Thoracic aorta (tissue), 2 donors: ENCODE measurements around the gene HRG. TPM values are rescaled to one million over a fixed set of nuclear protein-coding genes. Genes with fewer than 3 reads are reported as not detected.

ENCODE experiments used
- ATAC-seq: fragments of 150-250 bp; one replicate; pipeline ENCODE4 v1.8.0; 2017; ENCODE audit warnings: low read depth; ENCODE audit not compliant: insufficient number of reproducible peaks, low FRiP score
- DNase-seq: peaks from one replicate; pipeline ENCODE4 v3.0.0-alpha.2; 2020; ENCODE audit warnings: low spot score
- H3K27ac ChIP-seq, 2 donors: fragments of 200-600 bp; sonication (generic); 1 replicate in 1 of 2; 2 replicates in 1 of 2; pipeline ENCODE4 v1.5.1; 2016; ENCODE audit warnings: mild to moderate bottlenecking in 2 of 2, moderate library complexity in 2 of 2
- H3K27me3 ChIP-seq: fragments of 200-600 bp; sonication (generic); replicated peaks from 2 replicates; pipeline ENCODE4 v1.6.0; 2016; ENCODE audit warnings: mild to moderate bottlenecking; ENCODE audit not compliant: insufficient read depth
- H3K36me3 ChIP-seq: fragments of 200-600 bp; sonication (generic); one replicate; pipeline ENCODE4 v1.5.1; 2016
- H3K4me1 ChIP-seq, 2 donors: fragments of 200-600 bp; sonication (generic); 1 replicate in 1 of 2; 2 replicates in 1 of 2; pipeline versions ENCODE4 v1.5.1 to v1.6.0; 2016; ENCODE audit warnings: low read depth in 2 of 2, mild to moderate bottlenecking in 1 of 2; ENCODE audit not compliant: control insufficient read depth in 1 of 2
- H3K4me3 ChIP-seq: fragments of 200-600 bp; sonication (generic); 2 replicates; pipeline ENCODE4 v1.5.1; 2016; ENCODE audit warnings: mild to moderate bottlenecking
- H3K9me3 ChIP-seq: fragments of 200-600 bp; sonication (generic); 2 replicates; pipeline ENCODE4 v1.5.1; 2016
- total RNA-seq, 2 donors: library from RNA; depleted of rRNA; stranded (reverse); fragments of >200 nt; gene quantifications; one replicate each; pipeline versions ENCODE4 v1.1.0 to v1.2.3, GENCODE V29; 2016
- TF ChIP-seq, protein P1 (sequence below): fragments of 200-600 bp; sonication (generic); IDR thresholded peaks from one replicate; pipeline ENCODE4 v1.5.1; 2019; ENCODE audit warnings: antibody characterized with exemption

Gene HRG, protein sequence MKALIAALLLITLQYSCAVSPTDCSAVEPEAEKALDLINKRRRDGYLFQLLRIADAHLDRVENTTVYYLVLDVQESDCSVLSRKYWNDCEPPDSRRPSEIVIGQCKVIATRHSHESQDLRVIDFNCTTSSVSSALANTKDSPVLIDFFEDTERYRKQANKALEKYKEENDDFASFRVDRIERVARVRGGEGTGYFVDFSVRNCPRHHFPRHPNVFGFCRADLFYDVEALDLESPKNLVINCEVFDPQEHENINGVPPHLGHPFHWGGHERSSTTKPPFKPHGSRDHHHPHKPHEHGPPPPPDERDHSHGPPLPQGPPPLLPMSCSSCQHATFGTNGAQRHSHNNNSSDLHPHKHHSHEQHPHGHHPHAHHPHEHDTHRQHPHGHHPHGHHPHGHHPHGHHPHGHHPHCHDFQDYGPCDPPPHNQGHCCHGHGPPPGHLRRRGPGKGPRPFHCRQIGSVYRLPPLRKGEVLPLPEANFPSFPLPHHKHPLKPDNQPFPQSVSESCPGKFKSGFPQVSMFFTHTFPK
- not detected for total RNA-seq

DNA sequence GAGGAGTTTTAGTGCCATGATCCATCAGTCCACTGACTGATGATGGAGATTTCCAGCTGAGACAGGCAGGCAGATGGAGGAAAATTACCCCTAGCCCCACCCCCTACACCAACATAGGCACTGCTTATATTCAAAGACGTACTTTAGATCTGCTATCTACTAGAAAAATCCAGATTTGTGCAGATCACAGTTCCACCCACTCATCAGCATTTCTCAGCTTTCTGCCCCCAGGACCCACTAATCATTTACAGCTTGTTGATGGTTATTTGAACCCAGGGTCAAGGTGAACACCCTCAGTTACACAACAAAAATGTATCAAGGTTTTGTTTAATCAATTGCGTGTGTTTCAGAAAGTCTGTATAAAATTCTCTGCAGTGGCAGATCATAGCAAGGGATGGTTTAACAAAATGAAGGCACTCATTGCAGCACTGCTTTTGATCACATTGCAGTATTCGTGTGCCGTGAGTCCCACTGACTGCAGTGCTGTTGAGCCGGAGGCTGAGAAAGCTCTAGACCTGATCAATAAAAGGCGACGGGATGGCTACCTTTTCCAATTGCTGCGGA is at the start of gene HRG:
Gene HRG, plus strand, starts transcription at position 390 of the 564 bp plus-strand sequence. Its CDS starts 18 bp downstream, at position 408.
- DNase-seq: no peak
- Histone ChIP-seq H3K9me3 (no peaks in the 10 kb centered on the region), H3K36me3 (no peaks in the 10 kb centered on the region), H3K27ac (no peak within 1 kb of the TSS), H3K27me3 (no peaks in the 10 kb centered on the region), H3K4me1 (peaks cover 0 to 4% of the 10 kb centered on the region in 2 donors), H3K4me3 (no peak within 1 kb of the TSS)
- TF ChIP-seq, protein P1, sequence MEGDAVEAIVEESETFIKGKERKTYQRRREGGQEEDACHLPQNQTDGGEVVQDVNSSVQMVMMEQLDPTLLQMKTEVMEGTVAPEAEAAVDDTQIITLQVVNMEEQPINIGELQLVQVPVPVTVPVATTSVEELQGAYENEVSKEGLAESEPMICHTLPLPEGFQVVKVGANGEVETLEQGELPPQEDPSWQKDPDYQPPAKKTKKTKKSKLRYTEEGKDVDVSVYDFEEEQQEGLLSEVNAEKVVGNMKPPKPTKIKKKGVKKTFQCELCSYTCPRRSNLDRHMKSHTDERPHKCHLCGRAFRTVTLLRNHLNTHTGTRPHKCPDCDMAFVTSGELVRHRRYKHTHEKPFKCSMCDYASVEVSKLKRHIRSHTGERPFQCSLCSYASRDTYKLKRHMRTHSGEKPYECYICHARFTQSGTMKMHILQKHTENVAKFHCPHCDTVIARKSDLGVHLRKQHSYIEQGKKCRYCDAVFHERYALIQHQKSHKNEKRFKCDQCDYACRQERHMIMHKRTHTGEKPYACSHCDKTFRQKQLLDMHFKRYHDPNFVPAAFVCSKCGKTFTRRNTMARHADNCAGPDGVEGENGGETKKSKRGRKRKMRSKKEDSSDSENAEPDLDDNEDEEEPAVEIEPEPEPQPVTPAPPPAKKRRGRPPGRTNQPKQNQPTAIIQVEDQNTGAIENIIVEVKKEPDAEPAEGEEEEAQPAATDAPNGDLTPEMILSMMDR: no peak
- no peak for ATAC-seq

DNA sequence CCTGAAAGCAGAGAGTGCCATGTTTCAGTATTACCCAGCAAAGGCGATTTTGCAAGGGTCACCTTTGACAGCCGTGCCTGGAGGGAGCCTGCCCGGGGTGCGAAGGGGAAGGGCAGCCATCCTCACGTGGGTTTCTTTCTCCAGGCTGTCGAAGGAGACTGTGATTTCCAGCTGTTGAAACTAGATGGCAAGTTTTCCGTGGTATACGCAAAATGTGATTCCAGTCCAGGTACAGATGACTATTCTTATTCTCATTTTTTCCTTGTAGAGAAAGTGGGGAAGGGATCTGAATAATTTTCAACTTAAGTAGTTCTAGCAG is 49.6 kb upstream of the HRG start:
- Histone ChIP-seq H3K36me3 (no peaks in the 10 kb centered on the region), H3K4me1 (peaks cover 0 to 3% of the 10 kb centered on the region in 2 donors), H3K27me3 (no peaks in the 10 kb centered on the region), H3K27ac (no peak overlapping the region), H3K4me3 (no peak overlapping the region), H3K9me3 (no peaks in the 10 kb centered on the region)
- TF ChIP-seq, protein P1: no peak
- no peak for DNase-seq
- no peak for ATAC-seq

DNA sequence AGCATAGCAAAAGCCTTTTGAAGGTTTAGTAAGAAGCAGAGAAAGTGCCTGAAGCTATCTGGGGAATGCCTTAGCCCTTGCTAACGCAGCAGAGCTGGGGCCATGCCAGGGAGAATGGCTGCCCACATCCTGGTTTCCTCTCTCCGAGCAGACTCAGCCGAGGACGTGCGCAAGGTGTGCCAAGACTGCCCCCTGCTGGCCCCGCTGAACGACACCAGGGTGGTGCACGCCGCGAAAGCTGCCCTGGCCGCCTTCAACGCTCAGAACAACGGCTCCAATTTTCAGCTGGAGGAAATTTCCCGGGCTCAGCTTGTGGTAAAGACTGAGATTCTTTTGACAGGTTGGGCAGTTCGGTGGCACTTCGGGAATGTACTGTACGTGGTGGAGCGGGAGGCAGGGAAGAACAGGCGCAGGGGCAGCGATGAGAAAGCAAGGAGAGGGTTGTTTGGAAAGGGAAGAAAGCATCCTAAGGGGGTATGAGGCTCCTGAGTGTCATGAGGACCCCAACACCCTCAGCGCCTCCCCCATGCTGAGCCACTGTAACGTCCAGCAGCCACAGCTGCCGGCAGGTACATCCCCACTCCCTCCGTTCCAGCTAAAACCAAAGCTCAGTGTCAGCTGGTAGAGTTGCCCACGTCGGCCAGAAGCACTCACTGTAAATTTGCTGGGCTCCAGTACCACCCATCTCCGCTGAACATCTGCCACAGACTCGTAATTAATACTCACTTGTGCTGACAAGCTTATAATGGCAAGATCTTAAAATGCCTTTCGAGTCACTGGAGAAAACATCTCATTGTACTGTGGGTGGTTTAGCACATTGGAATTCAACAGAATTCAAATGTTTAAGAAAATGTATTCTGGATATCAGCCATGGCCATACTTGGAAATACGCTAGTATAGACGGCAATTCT is 48.5 kb upstream of the HRG start:
- Histone ChIP-seq H3K4me3 (peak overlapping the region; percentile 55), H3K9me3 (no peaks in the 10 kb centered on the region), H3K27me3 (no peaks in the 10 kb centered on the region), H3K36me3 (no peaks in the 10 kb centered on the region), H3K27ac (no peak overlapping the region), H3K4me1 (peaks cover 0 to 3% of the 10 kb centered on the region in 2 donors)
- TF ChIP-seq, protein P1: peak; percentile 86
- peak; percentile 74 for ATAC-seq
- DNase-seq: peak; percentile 71

DNA sequence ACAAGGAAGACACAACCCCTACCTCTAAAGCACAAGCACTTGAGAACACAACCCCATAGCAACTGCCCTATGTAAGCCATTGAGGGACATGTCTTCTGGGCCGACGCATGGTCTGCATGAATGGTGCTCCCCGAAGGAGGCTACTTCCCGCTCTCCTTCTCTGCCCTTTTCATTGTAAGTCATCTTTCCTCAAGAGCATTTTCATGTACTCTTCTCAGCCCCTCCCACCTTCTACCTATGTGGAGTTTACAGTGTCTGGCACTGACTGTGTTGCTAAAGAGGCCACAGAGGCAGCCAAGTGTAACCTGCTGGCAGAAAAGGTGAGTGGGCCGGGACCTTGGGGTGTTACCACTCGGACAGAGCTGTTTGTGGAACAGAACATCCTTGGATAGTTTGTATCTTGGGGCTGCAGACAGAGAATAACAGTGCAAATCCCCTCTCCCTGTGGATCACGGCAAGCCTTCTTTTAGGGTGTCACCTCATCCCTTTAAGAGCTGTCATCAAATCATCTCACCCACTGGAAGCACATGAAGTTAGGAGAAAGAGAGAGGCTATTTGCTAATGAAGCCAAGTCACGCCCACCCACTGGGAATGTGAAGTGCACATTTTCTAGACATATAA is 47.4 kb upstream of the HRG start:
- ATAC-seq: no peak
- no peaks in the 10 kb centered on the region for H3K27me3 ChIP-seq
- TF ChIP-seq, protein P1: no peak

More for the DNA sequence above, 47.4 kb upstream of the HRG start:
- Histone ChIP-seq H3K4me1 (peaks cover 0 to 3% of the 10 kb centered on the region in 2 donors), H3K9me3 (no peaks in the 10 kb centered on the region), H3K36me3 (no peaks in the 10 kb centered on the region), H3K4me3 (no peak overlapping the region), H3K27ac (no peak overlapping the region)
- no peak for DNase-seq
